HG02870 (cell line): Measurements from ENCODE around the gene LCP1.

ENCODE experiments used
- ATAC-seq: cut with Tn5 transposase; IDR thresholded peaks from one replicate; pipeline ENCODE4 v1.9.1; 2021; ENCODE audit warnings: mild to moderate bottlenecking, moderate library complexity; ENCODE audit not compliant: unreplicated experiment

Gene LCP1

DNA sequence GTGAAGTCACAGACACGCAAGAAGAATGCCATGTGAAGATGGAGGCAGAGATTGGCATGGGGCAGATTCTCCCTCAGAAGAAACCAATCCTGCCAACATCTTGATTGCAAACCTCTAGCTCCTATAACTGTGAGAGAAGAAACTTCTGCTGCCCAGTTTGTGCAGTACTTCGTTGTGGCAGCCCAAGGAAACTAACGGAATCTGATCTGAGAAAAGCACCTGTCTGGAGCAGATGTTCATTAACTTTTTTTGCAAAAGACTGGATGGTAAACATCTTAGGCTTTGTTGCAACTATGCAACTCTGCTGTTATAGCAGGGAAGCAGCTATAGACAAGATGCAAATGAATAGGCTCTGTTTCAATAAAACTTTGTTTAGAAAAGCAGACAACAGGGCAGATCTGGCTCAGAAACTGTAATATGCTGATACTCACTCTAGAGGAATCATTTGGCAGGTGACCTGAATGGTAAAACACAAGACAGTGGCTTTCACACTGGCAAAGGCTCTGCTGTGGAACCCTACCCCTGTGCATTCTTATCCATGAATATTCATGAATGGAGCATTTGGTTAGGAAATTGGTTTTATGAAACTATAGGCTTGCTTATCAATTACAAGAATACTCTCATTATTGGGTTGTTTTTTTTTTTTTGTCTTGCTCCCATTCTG lies 51.9 kb downstream of the LCP1 start:
- ATAC-seq: no peak

DNA sequence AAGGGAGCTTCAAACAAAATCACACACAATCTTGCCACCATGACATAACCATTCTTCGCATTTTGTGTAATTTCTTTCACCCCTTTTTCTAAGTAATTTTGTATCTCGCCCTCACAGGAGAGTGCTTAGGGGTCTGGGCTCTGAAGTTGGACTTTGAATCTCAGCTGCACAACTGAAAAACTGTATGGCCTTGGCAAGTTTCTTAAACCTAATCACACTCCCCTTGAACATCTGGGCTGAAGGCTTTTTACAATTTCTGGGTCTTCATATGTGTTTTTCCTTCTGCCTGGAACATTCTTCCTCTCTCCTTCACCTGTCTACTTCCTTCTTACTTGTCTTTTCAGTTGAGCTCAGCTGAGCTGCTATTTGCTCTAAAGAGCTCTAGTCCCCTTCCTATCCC lies 52.9 kb downstream of the LCP1 start:
- ATAC-seq: no peak

GRCh38 chr13:46127358-46128023 lies 54.5 kb downstream of the LCP1 start:
- ATAC-seq: no peak

DNA sequence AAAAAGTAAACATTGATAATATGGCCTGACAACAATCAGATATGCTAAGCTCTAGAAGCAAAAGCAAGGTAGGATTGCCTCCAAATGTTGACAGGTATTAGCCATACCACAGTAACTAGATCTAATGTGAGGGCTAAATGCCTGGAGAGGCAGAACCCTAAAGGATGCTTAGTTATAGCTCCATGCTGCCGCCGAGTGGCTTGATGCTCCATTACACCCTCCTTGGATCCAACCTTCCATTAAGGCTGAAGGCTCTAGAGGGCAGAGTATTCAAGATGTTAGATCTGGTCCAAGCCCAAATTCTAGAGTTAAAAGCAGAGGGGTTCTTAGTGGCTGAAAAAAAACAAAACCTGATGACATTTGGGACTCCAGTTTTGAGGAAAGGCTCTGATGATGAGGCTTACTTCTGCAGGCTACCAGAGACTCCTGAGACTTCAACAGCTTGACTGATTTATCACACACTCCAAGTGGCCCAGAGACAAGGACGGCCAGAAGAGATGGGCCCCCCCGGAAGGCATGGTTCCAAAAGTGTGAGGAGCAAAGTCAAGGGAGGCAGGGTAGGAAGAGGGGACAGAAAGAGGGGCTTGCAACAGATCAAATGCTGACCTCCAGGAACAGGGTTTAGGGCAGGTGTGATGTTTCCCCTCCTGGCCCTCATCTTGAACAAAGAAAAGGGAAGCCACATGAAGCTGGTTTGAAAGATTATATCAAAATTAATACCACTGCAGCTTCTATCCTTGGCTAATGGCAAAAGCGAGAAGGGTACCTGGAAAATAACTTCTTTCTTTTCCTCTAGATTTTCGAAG lies 55.2 kb downstream of the LCP1 start:
- peak; percentile 64 for ATAC-seq

DNA sequence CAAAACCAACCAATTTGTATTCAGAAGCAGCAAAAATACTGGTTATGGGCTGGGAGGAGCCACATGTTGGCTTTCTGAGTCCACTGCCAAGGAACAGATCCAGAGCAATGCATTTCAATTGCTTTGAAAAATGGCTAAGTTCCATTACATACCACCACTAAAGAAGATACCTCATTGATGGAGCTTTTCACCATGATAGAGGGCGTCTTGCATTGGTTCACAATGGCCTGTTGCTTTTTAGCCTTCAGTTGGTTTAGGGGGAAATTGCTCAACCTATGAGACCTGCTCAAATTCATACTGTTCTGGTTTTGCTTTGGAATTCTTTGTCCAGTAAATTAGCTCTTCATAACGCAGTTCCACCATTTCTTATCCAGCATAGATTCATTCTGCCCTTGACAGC lies 55.9 kb downstream of the LCP1 start:
- ATAC-seq: no peak

DNA sequence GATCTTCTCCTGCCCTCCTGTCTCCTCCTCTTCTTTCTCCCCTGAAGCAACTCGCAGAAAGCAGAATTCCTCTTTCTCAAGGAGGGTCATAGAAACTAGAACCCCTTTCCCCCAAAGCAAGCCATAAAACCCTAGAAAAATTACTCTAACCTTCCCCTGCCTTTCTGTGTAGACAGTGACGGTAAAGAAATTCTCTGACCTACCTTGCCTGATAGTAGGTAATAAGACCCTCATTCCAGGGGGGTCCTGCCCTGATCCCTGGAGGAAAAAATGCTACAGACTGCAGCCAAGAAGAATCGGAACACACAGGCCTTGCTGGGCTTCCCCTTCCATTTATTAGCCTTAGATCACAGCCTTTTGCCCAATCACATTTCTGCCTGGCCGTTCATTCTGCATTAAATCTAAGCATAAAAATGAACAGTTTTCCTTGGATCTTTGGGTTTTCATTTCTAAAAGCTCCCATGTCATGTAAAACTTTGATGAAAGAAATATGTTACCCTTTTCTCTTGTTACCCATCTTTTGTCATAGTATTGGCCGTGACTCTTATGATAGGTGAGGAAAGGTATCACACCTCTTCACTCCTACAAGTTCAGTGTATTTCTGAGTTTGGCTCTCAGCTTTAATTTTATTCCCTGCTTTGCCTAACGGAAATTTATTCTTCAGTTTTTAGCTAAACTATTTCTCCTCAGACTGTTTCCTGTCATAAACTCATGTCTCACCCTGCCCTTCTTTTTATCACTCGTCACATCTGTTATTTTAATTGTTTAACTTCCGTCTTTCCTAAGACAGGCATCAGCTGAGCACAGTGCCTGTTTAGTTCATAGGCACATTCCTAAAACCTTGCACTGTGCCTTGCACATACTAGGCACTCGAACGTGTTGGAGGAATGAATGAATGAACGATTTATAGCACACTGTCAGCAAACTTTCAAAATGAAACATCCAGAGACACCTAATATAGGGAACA lies 56.7 kb downstream of the LCP1 start:
- no peak for ATAC-seq

DNA sequence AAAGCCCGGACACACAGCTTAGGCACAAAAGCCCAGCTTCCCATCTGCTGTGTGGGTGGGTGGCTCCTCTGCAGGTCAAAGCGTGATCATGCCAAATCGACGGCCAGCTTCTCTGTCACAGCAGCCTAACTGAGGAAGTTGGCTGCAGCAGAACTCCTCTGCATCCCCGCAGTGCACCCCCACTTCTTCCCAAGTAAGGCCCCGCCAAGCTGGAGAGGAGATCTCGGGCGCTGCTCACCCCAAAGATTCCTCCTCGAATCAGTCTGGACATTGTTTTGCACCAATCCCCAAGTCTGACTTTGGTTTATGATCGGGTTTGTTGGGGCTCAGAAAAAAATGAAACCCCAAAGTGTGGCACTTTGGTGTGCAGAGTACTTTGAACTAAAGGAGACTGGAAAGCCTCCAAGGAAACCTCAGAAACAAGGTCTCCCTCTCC lies 57.4 kb downstream of the LCP1 start:
- no peak for ATAC-seq

GRCh38 chr13:46122304-46122703 lies 59.7 kb downstream of the LCP1 start:
- no peak for ATAC-seq

- no peak for ATAC-seq
Observed at GRCh38 chr13:46121597-46122163, 60.3 kb downstream of the LCP1 start.

DNA sequence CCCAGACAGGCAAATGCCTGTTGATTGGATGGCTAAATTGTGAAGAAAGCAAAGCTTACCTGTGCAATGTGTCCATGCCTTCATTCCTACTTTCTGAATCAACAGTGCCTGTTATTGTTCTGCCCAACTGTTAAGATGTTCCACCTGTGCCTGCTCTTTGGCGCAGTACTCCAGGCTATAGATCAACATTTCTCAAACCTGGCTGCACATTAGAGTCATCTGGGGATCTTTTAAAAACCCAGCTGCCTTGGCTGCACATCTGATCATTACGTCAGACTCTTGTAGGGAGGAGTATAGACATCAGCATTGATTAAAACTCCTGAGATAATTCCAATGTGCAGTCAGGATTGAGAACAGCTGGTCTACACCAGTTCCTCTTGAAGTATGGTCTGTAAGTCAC lies 60.9 kb downstream of the LCP1 start:
- ATAC-seq: no peak

DNA sequence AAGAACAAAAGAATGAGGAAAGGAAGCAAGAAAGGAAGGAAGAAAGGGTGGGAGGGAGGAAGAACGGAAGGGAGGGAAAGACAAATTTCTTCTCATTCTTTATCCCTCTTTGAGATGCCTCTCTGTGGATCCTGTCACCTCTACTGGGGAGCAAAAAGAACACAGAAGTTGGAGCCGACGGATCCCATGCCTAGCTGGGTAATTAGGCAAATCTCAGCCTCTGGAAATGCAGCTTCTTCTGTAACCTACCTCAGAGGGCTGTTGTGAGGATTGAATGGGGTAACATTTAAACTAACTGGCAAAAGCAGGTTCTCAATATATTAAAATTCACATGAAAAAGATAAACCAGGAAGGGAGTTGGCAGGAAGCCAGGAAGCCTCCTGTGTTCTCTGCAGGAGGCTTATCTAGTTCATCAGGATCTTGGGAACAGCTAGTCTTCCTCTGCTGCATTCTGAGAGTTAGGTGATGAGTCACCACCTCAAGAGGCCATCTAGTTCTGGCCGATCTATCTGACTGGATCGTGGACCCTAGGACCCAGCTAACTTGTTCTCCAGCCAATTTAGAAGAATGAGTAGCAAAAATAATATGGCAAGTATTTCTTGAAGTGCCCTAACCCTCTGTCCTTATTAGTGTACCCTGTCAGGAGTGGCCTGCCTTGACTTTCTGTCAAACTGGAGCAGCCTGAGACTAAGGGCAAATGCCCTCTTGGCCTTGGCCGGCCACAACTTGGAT lies 61.9 kb downstream of the LCP1 start:
- no peak for ATAC-seq

GRCh38 chr13:46116653-46117502 lies 65.1 kb downstream of the LCP1 start:
- no peak for ATAC-seq

GRCh38 chr13:46114613-46115012 lies 67.4 kb downstream of the LCP1 start:
- no peak for ATAC-seq

DNA sequence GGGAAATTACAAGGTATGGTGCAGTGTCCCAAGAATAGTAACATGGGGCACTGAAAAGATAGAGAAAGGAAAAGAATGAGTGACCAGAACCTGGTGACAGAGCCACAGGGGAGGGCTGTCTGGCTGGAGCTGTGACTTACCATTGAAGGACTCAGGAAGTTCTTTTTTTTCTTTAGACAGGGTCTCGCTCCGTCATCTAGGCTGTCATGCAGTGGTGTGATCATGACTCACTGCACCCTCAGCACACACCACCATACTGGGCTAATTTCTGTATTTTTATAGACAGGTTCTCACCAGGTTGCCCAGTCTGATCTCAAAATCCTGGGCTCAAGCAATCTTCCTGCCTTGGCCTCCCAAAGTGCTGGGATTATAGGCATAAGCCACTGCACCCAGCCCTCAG lies 68.4 kb downstream of the LCP1 start:
- ATAC-seq: no peak

DNA sequence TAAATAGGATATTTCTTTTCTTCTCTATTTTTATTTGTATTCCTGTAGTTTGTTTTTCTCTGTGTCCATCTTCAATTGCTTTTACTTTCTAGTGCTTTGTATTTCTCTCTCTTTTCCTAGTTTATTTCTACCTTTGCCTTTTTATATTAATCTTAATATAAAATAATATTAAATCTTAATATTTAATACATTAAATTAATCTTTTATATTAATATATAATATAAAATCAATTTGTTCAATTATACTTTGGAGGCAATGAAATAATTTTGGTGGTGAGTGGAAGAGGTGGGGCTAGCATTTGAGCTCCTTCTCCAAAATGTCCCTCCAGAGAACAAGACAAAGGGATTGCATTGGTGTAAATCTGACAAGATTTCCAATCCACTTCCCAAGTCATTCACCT lies 70.8 kb downstream of the LCP1 start:
- ATAC-seq: no peak

DNA sequence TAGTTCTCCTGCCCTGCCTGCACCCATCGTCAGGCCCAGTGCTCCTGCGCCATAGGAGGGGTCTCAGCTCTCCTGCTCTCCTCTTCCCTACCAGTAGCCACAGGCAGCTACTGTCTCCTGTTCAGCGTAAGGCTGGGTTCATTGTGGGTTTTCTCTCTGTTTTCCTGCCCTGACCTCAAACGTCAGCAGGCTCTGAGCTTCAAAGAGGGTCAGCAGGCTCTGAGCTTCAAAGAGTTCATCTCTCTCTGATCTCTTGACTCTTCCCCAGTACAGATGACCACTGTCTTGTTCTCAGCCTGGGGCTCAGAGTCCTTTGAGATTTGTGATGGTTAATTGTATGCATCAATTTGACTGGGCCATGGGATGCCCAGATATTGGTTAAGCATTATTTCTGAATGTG lies 72.5 kb downstream of the LCP1 start:
- ATAC-seq: peak; percentile 26

DNA sequence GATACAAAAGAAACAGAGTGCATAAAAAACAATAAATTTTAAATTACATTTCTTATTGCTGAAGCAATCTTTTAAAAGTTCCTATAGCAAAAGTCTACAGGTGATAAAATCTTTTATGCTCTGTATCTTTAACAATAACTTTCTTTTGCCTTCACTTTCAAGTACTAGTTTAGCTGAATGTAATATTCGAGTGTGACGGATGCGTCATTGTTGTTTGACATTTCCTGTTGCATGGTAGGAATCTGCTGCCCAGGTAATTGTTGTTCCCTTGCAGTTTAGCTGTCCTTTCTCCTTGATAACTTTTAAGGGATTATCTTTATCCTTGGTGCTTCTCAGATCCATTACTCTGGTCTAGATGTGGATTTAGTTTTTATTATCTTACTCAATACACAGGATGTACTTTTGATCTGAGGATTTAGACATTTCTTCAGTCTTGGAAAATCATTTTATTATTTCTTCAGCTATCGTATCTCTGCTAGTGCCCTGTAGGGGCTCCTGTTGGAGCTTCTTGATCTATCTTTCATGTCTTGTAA lies 75.1 kb downstream of the LCP1 start:
- no peak for ATAC-seq

DNA sequence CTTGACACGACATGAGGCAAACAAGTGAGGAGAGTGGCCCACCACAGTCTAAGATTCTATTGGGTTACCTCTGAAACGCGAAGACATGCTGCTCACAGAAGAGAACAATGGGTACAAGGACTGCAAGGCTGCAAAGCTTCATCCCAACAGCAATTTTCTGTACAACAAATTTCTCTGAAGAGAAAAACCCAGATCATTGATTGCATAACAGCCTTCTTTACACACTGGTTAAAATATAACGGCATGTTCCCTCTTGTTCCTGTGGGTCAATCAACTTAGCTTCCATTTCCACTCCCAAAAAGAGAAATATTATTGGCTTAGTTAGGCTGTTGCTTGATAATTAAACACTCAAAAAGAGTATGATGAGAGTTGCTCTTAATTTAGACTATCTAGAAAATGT lies 77.1 kb downstream of the LCP1 start, which contains the start of gene CPB2:
CPB2 (minus strand) TSS at position 166 of the 400 bp plus-strand sequence; CDS start at position 142, 24 bp downstream.
- no peak for ATAC-seq
